Medulla oblongata (tissue), 1 donor: ENCODE results near the gene EIPR1.
"Not testable (repeated sequence)": the region's sequence is repeated elsewhere in the genome, so short reads cannot be mapped to it uniquely, and the experiment has no call there.

Experiments used
- DNase-seq: peaks from one replicate; pipeline ENCODE4 v3.0.0-alpha.2; 2015; ENCODE audit errors: extremely low spot score

The EIPR1 gene

GRCh38 chr2:3357926-3358325 is 19.7 kb downstream of the EIPR1 start:
- DNase-seq, result no peak

GRCh38 chr2:3357446-3357845 is 20.2 kb downstream of the EIPR1 start:
- DNase-seq, result not testable (repeated sequence)

- DNase-seq, result no peak
Measured at GRCh38 chr2:3356799-3357198, 20.8 kb downstream of the EIPR1 start.

- DNase-seq, result no peak
Measured at GRCh38 chr2:3355951-3356569, 21.6 kb downstream of the EIPR1 start.

GRCh38 chr2:3354986-3355385 is 22.6 kb downstream of the EIPR1 start:
- DNase-seq, result no peak

DNA sequence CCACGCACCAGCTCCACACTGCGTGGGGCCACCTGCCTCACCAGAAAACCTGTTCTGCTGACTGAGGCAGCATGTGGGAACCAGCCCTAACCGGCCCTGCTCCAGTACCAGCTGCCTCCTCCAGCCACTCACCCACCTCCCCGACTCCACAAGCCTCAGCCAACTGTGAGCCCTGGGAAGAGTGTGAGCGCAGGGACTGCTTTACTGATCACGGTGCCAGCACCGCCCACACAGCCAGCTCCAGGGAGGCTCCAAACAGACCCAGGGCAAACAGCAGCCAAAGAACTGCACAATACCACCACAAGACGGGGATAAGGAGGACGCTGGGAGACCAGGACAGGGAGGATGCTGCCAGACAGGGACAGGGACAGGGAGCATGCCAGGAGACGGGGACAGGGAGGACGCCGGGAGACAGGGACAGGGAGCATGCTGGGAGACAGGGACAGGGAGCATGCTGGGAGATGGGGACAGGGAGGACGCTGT is 28.4 kb downstream of the EIPR1 start:
- DNase-seq, result peak; percentile 64

DNA sequence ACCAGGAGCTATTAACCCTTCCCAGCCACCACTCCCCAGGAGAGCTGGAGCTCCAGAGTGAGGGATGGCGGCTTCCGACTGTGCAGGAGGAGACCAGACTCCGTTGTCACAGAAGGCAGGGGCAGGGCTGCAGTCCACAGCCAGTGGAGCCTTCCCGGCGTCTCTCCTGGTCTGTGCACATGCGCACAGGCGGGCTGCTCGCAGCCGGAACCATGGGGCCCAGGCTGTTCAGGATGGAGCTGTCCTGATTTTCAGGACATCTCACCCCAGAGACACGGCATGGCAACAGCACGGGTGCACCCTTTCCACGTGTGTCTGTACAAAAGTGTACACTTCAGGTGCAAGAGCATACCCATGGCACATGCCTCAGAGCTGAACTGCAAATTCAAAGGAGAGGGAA is 28.9 kb downstream of the EIPR1 start:
- DNase-seq, result no peak

GRCh38 chr2:3345621-3346020 is 32.0 kb downstream of the EIPR1 start:
- DNase-seq, result no peak

- no peak for DNase-seq
Measured at GRCh38 chr2:3344897-3345296, 32.7 kb downstream of the EIPR1 start.

GRCh38 chr2:3343012-3343411 is 34.6 kb downstream of the EIPR1 start:
- no peak for DNase-seq

- DNase-seq, result no peak
Measured at GRCh38 chr2:3342324-3342723, 35.3 kb downstream of the EIPR1 start.

DNA sequence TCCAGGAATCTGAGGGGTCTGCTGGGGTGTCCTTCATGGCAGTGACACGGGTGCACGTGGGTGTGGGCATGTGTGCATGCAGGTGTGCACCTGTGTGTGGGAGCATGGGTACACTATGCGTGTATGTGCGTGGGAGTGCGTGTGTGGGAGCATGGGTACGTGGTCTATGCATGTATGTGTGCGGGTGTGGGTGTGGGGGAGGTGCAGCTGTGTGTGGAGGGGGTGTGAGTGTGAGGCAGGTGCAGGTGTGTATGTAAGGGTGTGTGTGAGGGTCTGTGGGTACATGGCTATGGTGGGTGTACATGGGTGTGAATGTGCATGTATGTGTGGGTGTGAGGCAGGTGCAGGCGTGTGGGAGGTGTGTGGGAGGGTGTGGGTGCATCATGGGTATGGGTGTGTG is 36.3 kb downstream of the EIPR1 start:
- DNase-seq, result no peak

- DNase-seq, result no peak
Measured at GRCh38 chr2:3340144-3340543, 37.5 kb downstream of the EIPR1 start.

DNA sequence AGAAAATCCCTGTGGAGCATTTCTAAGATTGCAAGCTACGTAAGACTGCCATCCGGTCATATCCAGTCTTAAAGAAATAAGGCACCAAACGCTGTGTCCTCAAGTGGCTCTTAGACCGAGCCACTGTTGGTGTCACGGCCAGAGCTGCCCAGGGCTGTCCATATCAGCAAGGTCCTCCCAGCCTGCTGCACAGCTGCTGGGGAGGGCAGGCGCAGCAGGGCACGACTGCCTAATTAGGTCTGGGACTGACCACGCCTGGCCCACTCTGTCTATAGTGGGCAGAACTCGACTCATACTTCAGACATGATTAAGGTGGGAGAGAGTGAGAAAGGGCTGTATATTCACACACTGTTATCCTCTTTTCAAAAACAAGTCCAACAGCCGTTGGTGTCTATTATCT is 39.3 kb downstream of the EIPR1 start:
- no peak for DNase-seq

GRCh38 chr2:3336844-3337243 is 40.8 kb downstream of the EIPR1 start:
- no peak for DNase-seq

GRCh38 chr2:3334392-3335345 is 42.9 kb downstream of the EIPR1 start:
- no peak for DNase-seq

DNA sequence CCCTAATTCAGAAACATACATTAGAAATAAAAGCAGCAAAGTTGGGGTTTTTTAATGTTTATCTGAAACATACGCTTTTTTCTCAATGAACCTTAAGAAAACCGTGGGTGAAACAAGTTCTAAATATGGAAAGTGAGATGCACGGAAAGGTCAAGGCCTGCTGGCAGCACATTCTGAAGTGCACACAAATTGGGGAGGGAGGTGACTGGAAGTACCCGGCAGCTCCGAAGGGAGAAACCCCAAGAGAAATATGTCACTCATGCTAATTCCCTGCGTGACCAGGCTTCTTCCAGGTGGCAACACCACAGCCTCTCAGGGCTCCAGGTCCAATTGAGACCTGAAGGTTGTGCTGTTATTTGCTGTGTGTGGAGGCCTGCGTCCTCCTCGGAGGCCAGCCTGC is 45.5 kb downstream of the EIPR1 start:
- DNase-seq, result no peak

GRCh38 chr2:3329491-3329890 is 48.1 kb downstream of the EIPR1 start:
- DNase-seq, result no peak

DNA sequence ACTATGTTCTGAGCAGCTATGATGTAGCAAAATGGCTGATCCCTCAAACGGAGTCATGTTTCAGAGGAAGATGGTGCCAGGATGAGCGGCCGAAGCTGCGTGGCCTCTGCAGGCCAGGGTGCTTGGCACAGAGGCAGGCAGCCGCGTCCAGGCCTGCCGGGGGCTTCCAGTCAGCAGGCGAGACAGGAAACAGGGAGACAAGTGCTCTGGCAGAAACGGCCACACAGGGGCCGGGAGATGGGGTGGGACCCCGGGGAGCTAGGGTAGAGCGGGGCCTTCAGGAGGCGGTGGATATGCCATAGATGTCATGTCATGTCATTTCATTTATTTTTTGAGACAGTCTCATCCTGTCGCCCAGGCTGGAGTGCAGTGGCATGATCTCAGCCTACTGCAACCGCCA is 50.7 kb downstream of the EIPR1 start:
- no peak for DNase-seq

GRCh38 chr2:3326182-3326537 is 51.5 kb downstream of the EIPR1 start:
- no peak for DNase-seq

- DNase-seq, result no peak
Measured at GRCh38 chr2:3325458-3326181, 52.0 kb downstream of the EIPR1 start.
